GM15510 (cell line): Measurements from ENCODE around the gene PPARA.

Experiments
- POLR2A ChIP-seq: IDR thresholded peaks from 3 replicates; pipeline ENCODE4 v1.6.1; 2011; ENCODE audit warnings: borderline replicate concordance; ENCODE audit not compliant: insufficient read length; ENCODE audit errors: extremely low read depth

The PPARA gene

DNA sequence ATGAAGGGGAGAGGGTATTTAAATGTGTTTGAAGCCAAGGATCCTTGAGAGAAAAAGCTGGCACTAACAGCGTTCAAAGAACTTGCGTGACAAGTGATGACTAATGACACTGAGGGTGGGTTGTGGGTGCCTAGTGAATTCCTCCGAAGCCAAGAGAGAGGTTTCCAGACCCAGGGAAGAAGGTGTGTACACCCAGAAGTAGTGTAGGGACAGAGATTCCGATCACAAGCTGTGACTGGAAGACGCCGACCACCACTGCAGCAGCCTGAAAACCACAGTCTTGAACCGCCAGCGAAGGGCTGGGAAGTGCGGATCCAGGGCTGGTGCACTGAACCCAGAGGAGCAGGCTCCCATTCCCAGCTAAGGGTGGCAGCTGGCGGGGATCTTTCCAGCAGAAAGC lies 9.5 kb downstream of the PPARA start:
- TF ChIP-seq POLR2A: no peak

DNA sequence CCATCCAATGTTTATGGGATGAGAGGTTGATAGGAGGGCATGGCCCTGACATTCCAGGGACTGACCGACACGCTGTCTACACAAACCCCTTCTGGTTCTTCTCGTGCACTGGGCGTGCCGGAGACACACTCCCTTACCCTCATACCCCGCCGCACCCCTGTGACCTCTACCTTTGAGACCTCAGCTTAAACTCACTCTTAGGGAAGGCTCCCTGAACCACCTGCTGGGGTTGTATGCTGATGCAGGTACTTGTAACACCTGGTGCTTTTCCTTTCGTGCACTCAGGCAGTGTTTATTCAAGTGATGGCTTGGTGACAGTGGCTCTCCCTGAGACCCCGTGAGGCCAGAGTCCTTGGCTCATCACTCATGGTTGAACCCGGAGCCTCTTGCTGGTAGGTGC lies 12.0 kb downstream of the PPARA start:
- no peak for TF ChIP-seq POLR2A

- TF ChIP-seq POLR2A: no peak
Observed at GRCh38 chr22:46162771-46163556, 12.6 kb downstream of the PPARA start.

GRCh38 chr22:46163557-46163888 lies 13.2 kb downstream of the PPARA start:
- no peak for TF ChIP-seq POLR2A

- no peak for TF ChIP-seq POLR2A
Observed at GRCh38 chr22:46165977-46166376, 15.7 kb downstream of the PPARA start.

DNA sequence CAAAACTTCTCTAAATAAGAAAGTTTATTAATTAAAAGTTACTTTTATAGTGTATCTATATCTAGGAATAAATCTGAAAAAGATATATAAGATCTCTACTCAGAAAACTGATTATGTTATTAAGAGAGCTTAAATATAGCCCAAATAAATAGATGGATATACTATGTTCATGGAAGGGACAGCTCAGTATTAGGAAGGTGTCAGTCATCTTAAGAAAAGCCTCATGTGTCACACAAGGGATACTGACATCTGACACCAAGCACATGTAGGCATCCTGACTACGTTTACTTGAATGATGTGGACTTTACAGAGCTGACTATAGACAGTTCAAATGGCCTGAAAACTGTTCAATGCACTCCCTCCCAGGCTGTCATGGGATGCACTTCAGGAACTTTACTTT lies 19.3 kb downstream of the PPARA start:
- TF ChIP-seq POLR2A: no peak

GRCh38 chr22:46171940-46172339 lies 21.6 kb downstream of the PPARA start:
- TF ChIP-seq POLR2A: no peak

DNA sequence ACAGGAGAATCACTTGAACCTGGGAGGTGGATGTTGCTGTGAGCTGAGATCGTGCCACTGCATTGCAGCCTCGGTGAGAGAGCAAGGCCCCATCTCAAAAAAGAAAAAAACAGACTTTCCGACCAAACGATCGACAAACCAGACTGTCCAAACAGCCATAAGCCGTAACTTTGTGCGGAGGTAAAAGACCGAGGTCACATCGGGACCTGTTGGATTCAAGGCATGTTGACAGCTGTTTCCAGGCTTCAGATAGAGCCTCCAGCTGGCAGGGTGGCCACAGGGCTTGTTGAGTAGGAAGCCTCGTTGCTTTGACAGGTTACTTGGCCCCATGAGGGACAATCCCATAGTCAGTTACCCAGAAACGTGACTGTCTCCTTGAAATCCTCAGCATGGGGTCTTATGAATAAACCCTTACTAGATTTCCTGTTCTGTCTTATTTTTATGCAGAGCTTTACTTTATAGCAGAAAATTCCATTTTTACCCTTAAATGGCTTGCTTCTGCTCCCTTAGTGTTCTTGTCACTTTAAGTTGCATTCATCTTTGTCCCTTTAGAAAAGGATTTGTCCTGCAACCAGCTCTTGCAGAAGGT lies 22.3 kb downstream of the PPARA start:
- TF ChIP-seq POLR2A: no peak

DNA sequence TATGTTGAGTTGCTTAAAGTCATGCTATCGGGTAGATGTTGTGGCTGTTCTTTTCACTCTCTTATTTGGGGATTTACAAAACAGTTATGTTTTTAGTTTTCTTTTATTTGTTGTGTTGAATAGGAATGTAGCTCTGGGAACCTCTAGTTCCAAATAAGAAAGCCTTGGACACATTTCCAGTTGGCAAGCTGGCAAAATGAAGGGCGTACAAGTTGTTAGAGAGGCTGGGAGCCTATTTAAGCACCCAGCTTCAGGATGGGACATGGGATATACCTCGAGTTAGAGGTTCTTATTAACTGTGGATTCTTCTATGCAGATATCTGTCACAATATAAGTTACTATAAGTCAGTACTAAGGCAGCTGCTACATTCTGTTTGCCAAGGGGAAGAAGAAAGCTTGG lies 22.8 kb downstream of the PPARA start:
- no peak for TF ChIP-seq POLR2A

DNA sequence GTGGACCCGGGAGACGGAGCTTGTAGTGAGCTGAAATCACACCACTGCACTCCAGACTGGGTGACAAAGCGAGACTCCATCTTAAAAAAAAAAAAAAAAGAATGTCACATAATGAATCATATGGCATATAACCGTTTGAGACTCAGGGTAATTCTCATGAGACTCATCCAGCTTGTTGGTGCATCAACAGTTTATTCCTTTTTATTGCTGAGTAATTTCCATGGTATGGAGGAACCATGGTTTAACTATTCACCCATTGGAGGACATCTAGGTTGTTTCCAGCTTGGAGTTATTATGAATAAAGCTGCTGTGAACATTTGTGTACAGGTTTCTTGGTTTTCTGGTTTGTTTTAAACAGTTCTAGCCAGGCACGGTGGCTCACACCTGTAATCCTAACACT lies 25.3 kb downstream of the PPARA start:
- no peak for TF ChIP-seq POLR2A

GRCh38 chr22:46176508-46177003 lies 26.2 kb downstream of the PPARA start:
- TF ChIP-seq POLR2A: no peak

GRCh38 chr22:46178755-46179505 lies 28.6 kb downstream of the PPARA start:
- no peak for TF ChIP-seq POLR2A

DNA sequence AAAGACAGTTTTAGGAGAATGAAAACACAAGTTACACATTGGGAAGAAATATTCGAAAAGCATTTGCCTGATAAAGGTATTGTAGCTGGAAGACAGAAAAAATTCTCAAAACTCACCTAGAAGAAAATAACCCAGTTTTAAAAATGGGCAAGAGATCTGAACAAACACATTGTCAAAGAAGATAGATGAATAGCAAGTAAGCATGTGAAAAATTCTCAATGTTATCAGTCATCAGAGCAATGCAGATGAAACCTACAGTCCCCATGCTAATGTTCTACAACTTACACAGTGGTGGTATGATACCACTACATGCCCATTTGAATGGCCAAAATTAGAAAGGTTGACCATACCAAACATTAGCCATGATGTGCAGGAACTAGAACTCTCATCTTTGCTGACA lies 29.4 kb downstream of the PPARA start:
- no peak for TF ChIP-seq POLR2A

DNA sequence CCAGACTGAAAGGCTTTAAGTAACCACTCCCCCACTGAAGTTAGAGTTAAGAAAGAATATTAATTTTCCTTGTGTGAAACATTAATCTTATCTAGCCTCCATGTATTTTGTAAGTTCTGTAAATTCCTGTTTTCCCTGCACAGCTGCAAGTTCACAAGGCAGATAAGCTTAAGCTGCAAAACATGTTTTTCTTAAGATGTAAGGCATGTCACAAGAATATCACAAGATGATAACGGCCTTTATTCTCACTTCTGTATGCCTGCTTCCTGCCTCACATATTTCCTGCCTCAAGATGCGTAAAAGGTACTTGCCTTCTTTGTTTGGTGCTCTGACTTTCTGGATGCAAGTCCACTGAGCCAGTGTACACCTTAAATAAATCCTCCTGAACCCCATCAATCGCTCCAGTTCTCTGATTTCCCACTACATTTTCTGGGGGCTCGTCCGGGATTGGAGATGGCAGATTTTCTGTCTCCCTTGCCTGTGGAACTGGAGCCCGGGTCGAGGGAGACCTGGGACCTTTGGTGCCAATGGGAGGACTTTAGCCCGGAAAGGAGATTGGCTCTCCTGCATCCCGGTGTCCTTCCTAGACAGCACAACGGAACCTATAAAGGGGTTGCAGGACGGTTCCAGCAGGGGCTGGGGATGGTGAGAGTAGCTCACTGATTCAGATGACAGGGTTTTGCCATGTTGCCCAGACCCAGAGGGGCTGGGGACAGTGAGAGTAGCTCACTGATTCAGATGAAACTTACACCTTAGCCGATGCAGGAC lies 30.2 kb downstream of the PPARA start:
- no peak for TF ChIP-seq POLR2A

- TF ChIP-seq POLR2A: no peak
Observed at GRCh38 chr22:46183733-46184132, 33.4 kb downstream of the PPARA start.

DNA sequence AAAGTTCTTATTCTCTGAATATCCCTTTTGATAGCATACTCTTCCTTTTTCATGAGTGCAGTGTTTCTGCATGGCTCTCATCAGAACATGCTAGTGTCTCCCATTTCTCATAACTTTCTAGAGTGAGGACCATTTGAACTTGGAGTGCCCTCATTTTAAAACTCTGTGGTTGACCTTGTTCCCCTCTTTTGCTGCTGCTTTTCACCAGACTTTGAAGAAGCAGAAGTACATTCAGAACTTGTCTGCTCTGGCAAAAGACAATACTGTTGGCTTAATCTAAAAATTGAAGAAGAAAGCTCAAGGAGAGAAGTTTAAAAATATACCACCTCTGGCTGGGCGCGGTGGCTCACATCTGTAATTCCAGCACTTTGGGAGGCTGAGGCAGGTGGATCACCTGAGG lies 35.0 kb downstream of the PPARA start:
- no peak for TF ChIP-seq POLR2A

GRCh38 chr22:46187862-46188261 lies 37.5 kb downstream of the PPARA start:
- TF ChIP-seq POLR2A: no peak
